HEK293T (cell line): ENCODE measurements around the gene STPG4.
"Not testable (repeated sequence)": the region's sequence is repeated elsewhere in the genome, so short reads cannot be mapped to it uniquely, and the experiment has no call there.

ENCODE experiments used
- BHLHE40 ChIP-seq: fragments of 450-650 bp; IDR thresholded peaks from 2 replicates; pipeline ENCODE4 v1.6.1; 2016; ENCODE audit warnings: mild to moderate bottlenecking, moderate library complexity, borderline replicate concordance
- CTBP1 ChIP-seq: fragments of 450-650 bp; IDR thresholded peaks from 2 replicates; pipeline ENCODE4 v1.6.1; 2016; ENCODE audit warnings: borderline replicate concordance
- ELF4 ChIP-seq: fragments of 450-650 bp; IDR thresholded peaks from 2 replicates; pipeline ENCODE4 v1.6.1; 2017; ENCODE audit warnings: antibody characterized with exemption
- FOXA1 ChIP-seq: fragments of 450-650 bp; IDR thresholded peaks from 2 replicates; pipeline ENCODE4 v1.6.1; 2016; ENCODE audit warnings: mild to moderate bottlenecking
- FOXM1 ChIP-seq: fragments of 450-650 bp; IDR thresholded peaks from 2 replicates; pipeline ENCODE4 v1.6.1; 2017; ENCODE audit warnings: mild to moderate bottlenecking, borderline replicate concordance
- HDGF ChIP-seq: fragments of 450-650 bp; IDR thresholded peaks from 2 replicates; pipeline ENCODE4 v1.6.1; 2017; ENCODE audit warnings: antibody characterized with exemption, borderline replicate concordance
- NFRKB ChIP-seq: fragments of 450-650 bp; IDR thresholded peaks from 2 replicates; pipeline ENCODE4 v1.6.1; 2016; ENCODE audit warnings: mild to moderate bottlenecking, moderate library complexity
- PKNOX1 ChIP-seq: fragments of 450-650 bp; IDR thresholded peaks from 2 replicates; pipeline ENCODE4 v1.6.1; 2016
- SP1 ChIP-seq: fragments of 450-650 bp; IDR thresholded peaks from 2 replicates; pipeline ENCODE4 v1.6.1; 2017
- SUZ12 ChIP-seq: fragments of 450-650 bp; IDR thresholded peaks from 2 replicates; pipeline ENCODE4 v1.6.1; 2016; ENCODE audit warnings: mild to moderate bottlenecking

GRCh38 chr2:47108267-47109006 lies 46.7 kb downstream of the STPG4 start:
- not testable (repeated sequence) for TF ChIP-seq FOXM1, FOXA1, NFRKB, PKNOX1, ELF4, CTBP1, BHLHE40, HDGF, SP1, SUZ12
